Subcutaneous adipose tissue (tissue), 4 donors: Measurements from ENCODE around the gene DHX8. TPM values are rescaled to one million over a fixed set of nuclear protein-coding genes. Genes with fewer than 3 reads are reported as not detected.

Experiments
- total RNA-seq, 4 donors: library from RNA; depleted of rRNA; stranded (reverse); fragments of >200 nt; gene quantifications; one replicate each; pipeline ENCODE4 v1.1.0, GENCODE V29; 2016
- TF ChIP-seq, protein P1 (sequence below): fragments of 450-650 bp; IDR thresholded peaks from one replicate; pipeline ENCODE4 v1.5.1; 2016; ENCODE audit warnings: low read depth, mild to moderate bottlenecking, control low read depth, antibody characterized with exemption, moderate library complexity

Gene DHX8
- total RNA-seq, 4 donors from 2014 or later, result 27.5 to 31.7 (median 28.4) TPM

- TF ChIP-seq, protein P1, sequence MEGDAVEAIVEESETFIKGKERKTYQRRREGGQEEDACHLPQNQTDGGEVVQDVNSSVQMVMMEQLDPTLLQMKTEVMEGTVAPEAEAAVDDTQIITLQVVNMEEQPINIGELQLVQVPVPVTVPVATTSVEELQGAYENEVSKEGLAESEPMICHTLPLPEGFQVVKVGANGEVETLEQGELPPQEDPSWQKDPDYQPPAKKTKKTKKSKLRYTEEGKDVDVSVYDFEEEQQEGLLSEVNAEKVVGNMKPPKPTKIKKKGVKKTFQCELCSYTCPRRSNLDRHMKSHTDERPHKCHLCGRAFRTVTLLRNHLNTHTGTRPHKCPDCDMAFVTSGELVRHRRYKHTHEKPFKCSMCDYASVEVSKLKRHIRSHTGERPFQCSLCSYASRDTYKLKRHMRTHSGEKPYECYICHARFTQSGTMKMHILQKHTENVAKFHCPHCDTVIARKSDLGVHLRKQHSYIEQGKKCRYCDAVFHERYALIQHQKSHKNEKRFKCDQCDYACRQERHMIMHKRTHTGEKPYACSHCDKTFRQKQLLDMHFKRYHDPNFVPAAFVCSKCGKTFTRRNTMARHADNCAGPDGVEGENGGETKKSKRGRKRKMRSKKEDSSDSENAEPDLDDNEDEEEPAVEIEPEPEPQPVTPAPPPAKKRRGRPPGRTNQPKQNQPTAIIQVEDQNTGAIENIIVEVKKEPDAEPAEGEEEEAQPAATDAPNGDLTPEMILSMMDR, result no peak
These were observed 59.1 kb downstream of the DHX8 start for GRCh38 chr17:43542859-43543258.

DNA sequence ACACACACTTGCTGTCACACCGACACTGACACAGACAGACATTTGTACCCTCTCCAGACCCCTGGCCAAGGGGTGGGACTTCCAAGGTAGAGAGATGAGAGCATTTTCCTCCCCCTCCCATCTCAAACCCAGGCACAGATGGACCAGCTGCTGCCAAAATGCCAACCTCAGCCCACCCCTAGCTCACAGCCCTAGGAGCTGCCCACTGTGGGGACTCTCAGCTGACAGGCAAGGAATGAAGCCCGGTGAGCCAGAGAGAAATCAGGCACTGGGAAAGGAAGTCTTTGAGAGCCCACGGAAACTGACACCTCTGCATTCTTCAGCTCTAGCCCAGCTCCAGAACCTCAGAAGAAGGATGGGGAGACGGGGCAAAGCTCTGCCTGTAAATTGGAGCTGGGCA lies 59.5 kb downstream of the DHX8 start:
- TF ChIP-seq, protein P1, result no peak

GRCh38 chr17:43543771-43544575 lies 60.2 kb downstream of the DHX8 start:
- TF ChIP-seq, protein P1, result no peak

- TF ChIP-seq, protein P1, result no peak
These were observed 61.5 kb downstream of the DHX8 start for GRCh38 chr17:43545383-43545632.

DNA sequence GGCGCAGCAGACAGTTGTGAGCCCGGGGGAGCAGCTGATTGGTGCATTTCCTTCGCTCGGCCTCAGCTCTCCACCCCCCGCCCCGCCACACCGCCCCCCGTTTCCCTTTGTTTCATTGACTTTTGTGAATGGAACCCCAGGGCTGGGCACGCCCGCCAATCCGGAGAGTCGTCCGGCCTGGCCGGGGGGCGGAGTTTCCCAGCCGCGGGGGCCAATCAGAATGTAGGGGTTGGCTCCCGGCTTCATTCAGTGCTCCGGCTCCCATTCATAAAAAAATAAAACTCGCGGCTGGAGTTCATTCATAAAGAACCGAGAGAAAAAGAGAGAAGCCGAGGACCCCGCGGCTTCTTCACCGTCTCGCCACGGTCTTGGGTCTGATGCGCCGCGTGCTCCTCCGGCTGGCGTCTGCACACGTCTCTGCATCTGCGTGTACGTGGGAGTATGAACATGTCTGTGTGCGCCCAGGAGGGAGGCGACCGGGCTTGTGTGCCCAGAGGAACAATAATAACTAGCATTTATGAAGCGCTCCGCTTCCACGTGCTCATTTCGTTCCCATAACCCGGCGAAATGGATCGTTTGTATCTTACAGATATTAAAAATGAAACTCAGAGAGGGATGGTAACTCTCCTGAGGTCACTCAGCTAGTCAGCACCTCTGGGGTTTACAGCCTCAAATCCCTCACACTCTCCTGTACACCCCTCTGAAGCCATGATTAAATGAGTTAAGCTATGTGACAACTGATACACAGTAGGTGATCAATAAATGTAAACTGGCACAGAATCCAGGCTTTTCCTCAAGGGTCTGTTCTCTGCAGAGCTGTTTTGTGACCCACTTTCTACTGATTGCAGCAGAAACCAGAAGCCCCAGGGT lies 62.8 kb downstream of the DHX8 start, which contains the start of gene ETV4:
TSS of gene ETV4 (minus strand) at position 22 of the 870 bp plus-strand sequence. CDS start 723 bp downstream, outside the sequence.
- TF ChIP-seq, protein P1, result no peak

GRCh38 chr17:43547189-43547550 lies 63.4 kb downstream of the DHX8 start:
- TF ChIP-seq, protein P1, result no peak

GRCh38 chr17:43547659-43548256 lies 64.0 kb downstream of the DHX8 start:
- TF ChIP-seq, protein P1, result no peak
